ENCODE measurements around the gene CLVS2.

DNA sequence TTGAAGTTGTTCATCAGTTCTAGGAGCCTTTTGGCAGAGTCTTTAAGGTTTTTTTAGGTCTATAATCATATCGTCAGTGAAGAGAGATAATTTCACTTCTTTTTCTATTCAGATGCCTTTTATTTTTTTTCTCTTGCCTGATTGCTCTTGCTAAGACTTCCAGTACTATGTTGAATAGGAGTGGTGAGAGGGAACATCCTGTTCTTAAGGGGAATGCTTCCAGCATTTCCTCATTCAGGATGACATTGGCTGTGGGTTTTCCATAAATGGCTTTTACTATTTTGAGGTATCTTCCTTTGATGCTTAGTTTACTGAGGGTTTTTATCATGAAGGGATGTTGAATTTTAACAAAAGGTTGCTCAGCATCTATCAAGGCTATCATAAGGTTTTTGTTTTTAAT lies 109.5 kb downstream of the CLVS2 start:
- TF ChIP-seq, protein P1, sequence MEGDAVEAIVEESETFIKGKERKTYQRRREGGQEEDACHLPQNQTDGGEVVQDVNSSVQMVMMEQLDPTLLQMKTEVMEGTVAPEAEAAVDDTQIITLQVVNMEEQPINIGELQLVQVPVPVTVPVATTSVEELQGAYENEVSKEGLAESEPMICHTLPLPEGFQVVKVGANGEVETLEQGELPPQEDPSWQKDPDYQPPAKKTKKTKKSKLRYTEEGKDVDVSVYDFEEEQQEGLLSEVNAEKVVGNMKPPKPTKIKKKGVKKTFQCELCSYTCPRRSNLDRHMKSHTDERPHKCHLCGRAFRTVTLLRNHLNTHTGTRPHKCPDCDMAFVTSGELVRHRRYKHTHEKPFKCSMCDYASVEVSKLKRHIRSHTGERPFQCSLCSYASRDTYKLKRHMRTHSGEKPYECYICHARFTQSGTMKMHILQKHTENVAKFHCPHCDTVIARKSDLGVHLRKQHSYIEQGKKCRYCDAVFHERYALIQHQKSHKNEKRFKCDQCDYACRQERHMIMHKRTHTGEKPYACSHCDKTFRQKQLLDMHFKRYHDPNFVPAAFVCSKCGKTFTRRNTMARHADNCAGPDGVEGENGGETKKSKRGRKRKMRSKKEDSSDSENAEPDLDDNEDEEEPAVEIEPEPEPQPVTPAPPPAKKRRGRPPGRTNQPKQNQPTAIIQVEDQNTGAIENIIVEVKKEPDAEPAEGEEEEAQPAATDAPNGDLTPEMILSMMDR (IDR thresholded peaks at IDR 0.05; ENCODE audit: low read depth, low read length, missing input control) = no peak
- TF ChIP-seq RXRA (IDR thresholded peaks at IDR 0.05) (no peak), TAF1 (conservative IDR thresholded peaks at IDR 0.05) (no peak), EGR1 (IDR thresholded peaks at IDR 0.05; ENCODE audit: low read depth in 2 of 2) (no peak), RAD21 (IDR thresholded peaks at IDR 0.05) (no peak), YY1 (IDR thresholded peaks at IDR 0.05) (no peak), SP1 (IDR thresholded peaks at IDR 0.05) (no peak)
- TF ChIP-seq, protein P2, sequence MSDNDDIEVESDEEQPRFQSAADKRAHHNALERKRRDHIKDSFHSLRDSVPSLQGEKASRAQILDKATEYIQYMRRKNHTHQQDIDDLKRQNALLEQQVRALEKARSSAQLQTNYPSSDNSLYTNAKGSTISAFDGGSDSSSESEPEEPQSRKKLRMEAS (IDR thresholded peaks at IDR 0.05) = no peak
- TF ChIP-seq, protein P3, sequence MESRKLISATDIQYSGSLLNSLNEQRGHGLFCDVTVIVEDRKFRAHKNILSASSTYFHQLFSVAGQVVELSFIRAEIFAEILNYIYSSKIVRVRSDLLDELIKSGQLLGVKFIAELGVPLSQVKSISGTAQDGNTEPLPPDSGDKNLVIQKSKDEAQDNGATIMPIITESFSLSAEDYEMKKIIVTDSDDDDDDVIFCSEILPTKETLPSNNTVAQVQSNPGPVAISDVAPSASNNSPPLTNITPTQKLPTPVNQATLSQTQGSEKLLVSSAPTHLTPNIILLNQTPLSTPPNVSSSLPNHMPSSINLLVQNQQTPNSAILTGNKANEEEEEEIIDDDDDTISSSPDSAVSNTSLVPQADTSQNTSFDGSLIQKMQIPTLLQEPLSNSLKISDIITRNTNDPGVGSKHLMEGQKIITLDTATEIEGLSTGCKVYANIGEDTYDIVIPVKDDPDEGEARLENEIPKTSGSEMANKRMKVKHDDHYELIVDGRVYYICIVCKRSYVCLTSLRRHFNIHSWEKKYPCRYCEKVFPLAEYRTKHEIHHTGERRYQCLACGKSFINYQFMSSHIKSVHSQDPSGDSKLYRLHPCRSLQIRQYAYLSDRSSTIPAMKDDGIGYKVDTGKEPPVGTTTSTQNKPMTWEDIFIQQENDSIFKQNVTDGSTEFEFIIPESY (IDR thresholded peaks at IDR 0.05) = no peak

Data from liver (tissue), 3 donors.